K562 (cell line): Measurements from ENCODE around the gene TALDO1. TPM values are rescaled to one million over a fixed set of nuclear protein-coding genes. Genes with fewer than 3 reads are reported as not detected.

Experiments
- ATAC-seq: fragments of 200-7000 bp; cut with Tn5 transposase; 3 replicates; pipeline ENCODE4 v1.9.1; 2020; ENCODE audit warnings: moderate library complexity
- BruUV-seq: library from RNA; stranded (reverse); fragments of 400-500 nt; replicated peaks from 2 replicates; lab custom pipeline; 2021; lab: Mats Ljungman, UMichigan
- CTCF ChIA-PET: fragments of 300-600 bp; formaldehyde crosslinking; extraction: SDS; loops from one replicate; lab custom pipeline; 2021; ENCODE audit warnings: low intra/inter-chr PET ratio; lab: Yijun Ruan, JAX
- POLR2A ChIA-PET: fragments of 300-600, 350-650 bp; sonication (Branson Sonifier 250); formaldehyde crosslinking; extraction: SDS; loops from one replicate; lab custom pipeline; 2021; ENCODE audit warnings: antibody characterized with exemption, inconsistent platforms; lab: Yijun Ruan, JAX
- DNase-seq, 4 experiments: peaks; one replicate each; pipeline versions ENCODE4 v3.0.0 to v3.0.0-alpha.2; 2011 to 2018; ENCODE audit warnings: low spot score in 3 of 4, mixed read lengths in 3 of 4; ENCODE audit errors: extremely low read depth in 1 of 4
- FAIRE-seq: peaks from 2 replicates; lab custom pipeline; 2011; peaks lifted over from hg19 to GRCh38; lab: Jason Lieb, UNC
- H2AFZ ChIP-seq: 2 replicates; pipeline ENCODE4 v1.6.0; 2011; ENCODE audit warnings: low read depth, low read length, control low read depth, inconsistent platforms
- H3K27ac ChIP-seq: fragments of 200-600 bp; 3 replicates; pipeline ENCODE4 v1.8.0; 2011; ENCODE audit warnings: low read depth, mild to moderate bottlenecking, control low read depth, inconsistent platforms, low read length, moderate library complexity, mixed read lengths; ENCODE audit errors: extremely low read depth
- H3K27me3 ChIP-seq, 2 experiments: fragments of 300-600 bp in 1 of 2; 2 replicates in 1 of 2; 3 replicates in 1 of 2; pipeline versions ENCODE4 v1.6.0 to v1.8.0; 2011; ENCODE audit warnings: inconsistent platforms in 2 of 2, low read length in 2 of 2, mild to moderate bottlenecking in 1 of 2, mixed read lengths in 1 of 2, moderate library complexity in 1 of 2; ENCODE audit not compliant: control insufficient read depth in 2 of 2, insufficient read depth in 2 of 2
- H3K36me3 ChIP-seq: fragments of 300-600 bp; 3 replicates; pipeline ENCODE4 v1.8.0; 2011; ENCODE audit warnings: mild to moderate bottlenecking, low read length, inconsistent platforms; ENCODE audit not compliant: control insufficient read depth, insufficient read depth
- H3K4me1 ChIP-seq, 2 experiments: fragments of 200-600 bp in 1 of 2; replicated peaks in 1 of 2; 2 replicates in 1 of 2; 3 replicates in 1 of 2; pipeline versions ENCODE4 v1.5.1 to v1.8.0; 2011; ENCODE audit warnings: inconsistent platforms in 2 of 2, low read length in 2 of 2, mild to moderate bottlenecking in 1 of 2, mixed read lengths in 1 of 2, moderate library complexity in 1 of 2; ENCODE audit not compliant: control insufficient read depth in 2 of 2, insufficient read depth in 2 of 2
- H3K4me2 ChIP-seq: 2 replicates; pipeline ENCODE4 v1.6.1; 2011; ENCODE audit warnings: low read length, control low read depth, inconsistent platforms, mixed read lengths; ENCODE audit not compliant: insufficient read depth
- H3K4me3 ChIP-seq: fragments of 200-600 bp; sonication (generic), shearing (Covaris generic); 2 replicates; pipeline ENCODE4 v1.5.1; 2016; ENCODE audit warnings: control low read depth, inconsistent platforms
- H3K79me2 ChIP-seq: fragments of 200-600 bp; 3 replicates; pipeline ENCODE4 v1.8.0; 2011; ENCODE audit warnings: low read length, inconsistent platforms; ENCODE audit not compliant: control insufficient read depth, insufficient read depth
- H3K9ac ChIP-seq, 2 experiments: 2 replicates each; pipeline versions ENCODE4 v1.6.0 to v1.6.1; 2011; ENCODE audit warnings: low read depth in 2 of 2, low read length in 2 of 2, control low read depth in 1 of 2, inconsistent platforms in 1 of 2, mild to moderate bottlenecking in 1 of 2, mixed read lengths in 1 of 2; ENCODE audit not compliant: insufficient read depth in 1 of 2
- H3K9me1 ChIP-seq: one replicate; pipeline ENCODE4 v1.6.0; 2011; ENCODE audit warnings: inconsistent platforms, mild to moderate bottlenecking, low read length, moderate library complexity; ENCODE audit not compliant: control insufficient read depth, insufficient read depth
- H3K9me3 ChIP-seq: replicated peaks from 2 replicates; pipeline ENCODE4 v1.5.1; 2011; ENCODE audit warnings: low read depth, low read length, inconsistent platforms; ENCODE audit not compliant: control insufficient read depth, insufficient read depth
- H4K20me1 ChIP-seq: replicated peaks from 2 replicates; pipeline ENCODE4 v1.6.1; 2011; ENCODE audit warnings: low read length, inconsistent platforms, mixed read lengths; ENCODE audit not compliant: control insufficient read depth, insufficient read depth
- CREB3L1 ChIP-seq: fragments of 450-650 bp; IDR thresholded peaks from 2 replicates; pipeline ENCODE4 v1.6.1; 2014; ENCODE audit warnings: low read depth, mild to moderate bottlenecking, moderate library complexity, borderline replicate concordance
- CREBBP ChIP-seq: IDR thresholded peaks from one replicate; pipeline ENCODE4 v1.6.1; 2012; ENCODE audit warnings: low read depth, mild to moderate bottlenecking, control low read depth, inconsistent platforms, low read length
- ERF ChIP-seq: fragments of 450-650 bp; formaldehyde crosslinking; IDR thresholded peaks from 2 replicates; pipeline ENCODE4 v1.4.0; 2020; ENCODE audit warnings: mild to moderate bottlenecking, mixed read lengths
- WGBS: fragments of 100-300 bp; shearing (Covaris generic); methylation state at CpG from one replicate; pipeline ENCODE4 v1.1.6; 2016; ENCODE audit warnings: low coverage, mixed read lengths; ENCODE audit not compliant: insufficient coverage; ENCODE audit errors: missing lambda C conversion rate; 5-methylcytosine and 5-hydroxymethylcytosine counted together
- in situ Hi-C: fragments of 300-500 bp; cut with MboI; formaldehyde crosslinking; loops from 4 replicates; pipeline ENCODE4 v1.15.0; 2018; ENCODE audit warnings: inconsistent platforms, mixed read lengths
- intact Hi-C: fragments of 100-400 bp; cut with micrococcal nuclease; formaldehyde crosslinking; loops from 2 replicates; pipeline ENCODE4 v1.14.2; 2022
- polyA plus RNA-seq, 8 experiments: library from polyadenylated mRNA; depleted of rRNA in 4 of 8; stranded (reverse) in 5 of 8; unstranded in 3 of 8; fragments of >200 nt; fragmentation: Nextera tagmentation in 2 of 8; fragmentation: Illumina TruSeq in 1 of 8; extraction: Ambion mirVana in 2 of 8; extraction: Trizol in 1 of 8; gene quantifications; 2 replicates each; pipeline versions ENCODE4 v1.2.1 to v1.2.3, GENCODE V29; 2011 to 2014; ENCODE audit warnings: inconsistent platforms in 1 of 8, missing spikeins in 1 of 8
- total RNA-seq, 7 experiments: library from RNA; depleted of rRNA in 6 of 7; stranded (reverse); fragments of >200 nt in 6 of 7; fragmentation: Illumina TruSeq in 2 of 7; extraction: Trizol in 2 of 7; gene quantifications; 2 replicates each; pipeline versions ENCODE4 v1.2.1 to v1.2.3, GENCODE V29; 2011 to 2021; ENCODE audit warnings: low replicate concordance in 1 of 7

Gene TALDO1
- total and polyA plus RNA-seq, 9 of the 15 experiments (the other 6 are each of a cell fraction or from before 2014, with no cell fraction given): 260 to 541 (median 441) TPM

GRCh38 chr11:794013-794765, 46.9 kb downstream of the TALDO1 start:
- peak overlapping the region in 1 of 2 experiments; percentile 95; a peak in 2 of 4 replicates for H3K9ac ChIP-seq
- ATAC-seq: no peak
- H2AFZ ChIP-seq: no peak overlapping the region
- peaks cover 31% of the 10 kb centered on the region; the same call in 1 of the 3 replicates for H3K36me3 ChIP-seq
- no peaks in the 10 kb centered on the region for H4K20me1 ChIP-seq
- POLR2A ChIA-PET: interaction anchor here (0.6 to 1.3 kb wide), 5 partner anchors 10 to 22 kb away, joined by 3 to 4 read pairs (median 3); partner anchors contain the start of genes PIDD1 and RPLP2
- in situ Hi-C loops: no loop called here
- TF ChIP-seq CREB3L1 (no peak), ERF (CRISPR knock-in tag) (no peak), CREBBP (no peak)
- TF ChIP-seq, all 486 proteins: peak for 0
- H3K27ac ChIP-seq: no peak overlapping the region
- no peaks in the 10 kb centered on the region for H3K9me3 ChIP-seq
- intact Hi-C loops: loop anchor here (10.0 kb wide), 1 partner anchor 229 kb away; the partner anchor contains the start of genes LMNTD2 and RASSF7
- H3K4me3 ChIP-seq: no peak overlapping the region
- CTCF ChIA-PET: no interaction called here
- H3K4me2 ChIP-seq: no peak overlapping the region
- 91% methylated on average over 22 of the region's 31 CpGs for WGBS
- no peaks in the 10 kb centered on the region for H3K27me3 ChIP-seq
- H3K4me1 ChIP-seq: peaks cover 7 to 89% of the 10 kb centered on the region in 2 experiments
- peaks cover 3% of the 10 kb centered on the region for H3K9me1 ChIP-seq
- no peak for FAIRE-seq
- no peak for DNase-seq
- peaks cover 26% of the 10 kb centered on the region for H3K79me2 ChIP-seq
- BruUV-seq: no TSS peak
